A549 treated with AZD2906 at 1 μM for 4 hours (cell line): ENCODE results near the gene FAM161B. TPM values are rescaled to one million over a fixed set of nuclear protein-coding genes. Genes with fewer than 3 reads are reported as not detected.

Source experiments
- total RNA-seq: library from RNA; stranded (reverse); fragments of 200-300 nt; extraction: Qiagen RNA extraction; gene quantifications from 5 replicates; pipeline ENCODE4 v1.2.3, GENCODE V29; 2022

Gene FAM161B, protein sequence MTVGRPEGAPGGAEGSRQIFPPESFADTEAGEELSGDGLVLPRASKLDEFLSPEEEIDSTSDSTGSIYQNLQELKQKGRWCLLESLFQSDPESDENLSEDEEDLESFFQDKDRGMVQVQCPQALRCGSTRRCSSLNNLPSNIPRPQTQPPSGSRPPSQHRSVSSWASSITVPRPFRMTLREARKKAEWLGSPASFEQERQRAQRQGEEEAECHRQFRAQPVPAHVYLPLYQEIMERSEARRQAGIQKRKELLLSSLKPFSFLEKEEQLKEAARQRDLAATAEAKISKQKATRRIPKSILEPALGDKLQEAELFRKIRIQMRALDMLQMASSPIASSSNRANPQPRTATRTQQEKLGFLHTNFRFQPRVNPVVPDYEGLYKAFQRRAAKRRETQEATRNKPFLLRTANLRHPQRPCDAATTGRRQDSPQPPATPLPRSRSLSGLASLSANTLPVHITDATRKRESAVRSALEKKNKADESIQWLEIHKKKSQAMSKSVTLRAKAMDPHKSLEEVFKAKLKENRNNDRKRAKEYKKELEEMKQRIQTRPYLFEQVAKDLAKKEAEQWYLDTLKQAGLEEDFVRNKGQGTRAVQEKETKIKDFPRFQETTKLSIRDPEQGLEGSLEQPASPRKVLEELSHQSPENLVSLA
- total RNA-seq, result 1.4 to 1.9 TPM (median 1.7 TPM) in 5 replicates

DNA sequence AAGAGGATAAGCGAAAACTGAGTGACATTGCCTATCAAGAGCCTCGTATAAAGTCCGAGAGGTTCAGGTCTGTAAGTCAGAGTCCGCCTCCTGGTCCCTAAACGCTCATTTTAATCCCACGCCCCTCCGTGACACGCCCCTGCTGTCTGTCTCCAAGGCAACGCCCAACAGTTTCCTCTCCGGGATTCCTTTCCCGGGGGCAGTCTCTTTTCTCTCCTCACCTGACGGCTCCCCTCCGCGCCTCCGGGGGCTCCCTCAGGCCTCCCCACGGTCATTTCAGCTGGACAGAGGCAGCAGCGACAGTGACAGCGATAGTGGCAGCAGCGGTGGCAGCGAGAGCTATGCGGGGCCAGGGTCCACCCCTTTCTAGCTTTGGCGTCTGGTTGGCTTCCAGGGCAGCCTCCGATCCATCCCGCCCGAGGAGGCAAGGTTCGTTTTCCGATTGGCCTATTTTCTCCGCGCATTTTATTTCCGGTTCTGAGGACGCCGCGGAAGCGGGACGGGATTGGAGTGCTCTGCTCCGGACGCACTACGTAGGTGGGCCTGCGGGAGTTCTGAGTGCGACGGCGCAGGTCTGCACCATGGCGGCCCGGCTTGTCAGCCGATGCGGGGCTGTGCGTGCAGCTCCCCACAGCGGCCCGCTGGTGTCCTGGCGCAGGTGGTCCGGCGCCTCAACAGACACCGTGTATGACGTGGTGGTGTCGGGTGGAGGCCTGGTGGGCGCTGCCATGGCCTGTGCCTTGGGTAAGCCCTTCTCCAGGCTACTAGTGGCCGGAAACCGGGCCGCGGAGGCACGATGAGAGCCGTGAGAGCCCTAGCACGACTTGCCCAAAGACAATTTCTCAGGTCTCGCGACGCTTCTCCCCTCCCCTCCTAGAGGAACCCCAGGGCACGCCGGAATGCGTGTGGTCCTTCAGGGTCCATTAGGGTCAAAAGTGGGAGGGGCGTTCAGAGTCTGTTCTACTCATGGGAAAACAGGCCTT, at the start of gene FAM161B, which contains the start of gene COQ6:
Gene FAM161B (minus strand): TSS at position 343 of the 983 bp plus-strand sequence. CDS start 68 bp downstream, at position 275.
Gene COQ6 (plus strand): TSS at position 551 of the 983 bp plus-strand sequence. CDS start 31 bp downstream, at position 582.

DNA sequence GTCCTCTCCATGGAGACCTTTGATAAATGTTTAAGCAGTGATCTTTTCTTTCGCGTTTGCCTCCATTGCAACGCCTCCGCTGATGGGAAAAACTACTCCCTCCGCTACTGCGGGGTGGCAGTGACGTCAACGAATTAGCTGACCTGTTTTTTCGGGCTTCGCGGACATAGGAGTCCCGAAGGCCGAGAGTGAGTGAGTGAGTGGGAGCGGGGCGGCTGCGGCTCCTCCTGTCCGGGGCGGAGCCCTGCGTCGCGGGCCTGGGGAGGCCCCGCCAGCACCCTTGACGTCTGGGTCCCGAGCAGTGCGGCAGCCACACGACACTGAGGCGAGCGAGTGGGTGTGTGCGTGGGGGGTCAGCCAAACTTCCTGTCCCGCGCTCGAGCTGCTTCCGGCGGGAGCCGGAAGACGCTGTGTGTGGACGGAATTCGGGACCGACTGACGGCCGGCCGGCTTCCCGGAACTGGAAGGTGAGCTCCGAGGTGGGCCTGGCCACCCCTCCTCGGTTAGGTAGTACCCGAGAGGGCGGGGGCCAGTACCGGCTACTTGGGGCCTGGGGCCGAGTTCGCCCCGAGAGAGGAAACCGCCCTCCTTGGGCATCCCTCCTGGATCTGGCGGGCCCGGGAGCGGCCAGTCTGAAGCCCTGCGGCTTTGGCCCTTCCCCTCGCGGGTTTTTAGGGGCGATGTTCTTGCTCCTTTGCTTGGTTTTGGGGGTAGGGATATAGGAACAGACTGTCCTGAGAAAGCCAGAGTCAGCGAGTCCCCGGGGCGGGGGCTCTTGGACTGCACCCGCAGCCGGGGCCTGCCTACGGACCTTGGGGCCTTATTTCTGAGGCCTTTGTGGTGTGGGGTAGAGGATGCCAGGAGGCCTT, 63.2 kb downstream of the FAM161B start, which contains the start of gene ZNF410:
Gene ZNF410 (plus strand): TSS at position 411 of the 869 bp plus-strand sequence. CDS start 5,317 bp downstream, outside the sequence.

Other genes starting within 250 kb of the FAM161B start
- 57.4 to 63.7 TPM (median 59.9 TPM) in 5 replicates for gene PNMA1, start 235.7 kb downstream of the FAM161B start, total RNA-seq
- 7.5 to 8.8 TPM (median 8.2 TPM) in 5 replicates for gene PTGR2, start 98.3 kb downstream of the FAM161B start, total RNA-seq
- gene ZNF410, start 63.2 kb downstream of the FAM161B start, total RNA-seq, result 43.9 to 56.6 TPM (median 44.3 TPM) in 5 replicates
- gene COQ6, start 208 bp upstream of the FAM161B start, total RNA-seq, result 22.1 to 26.9 TPM (median 25.9 TPM) in 5 replicates
- 5.1 to 6.5 TPM (median 5.9 TPM) in 5 replicates for gene ENTPD5, start 69.2 kb upstream of the FAM161B start, total RNA-seq
- 2.8 to 4.2 TPM (median 3.2 TPM) in 5 replicates for gene BBOF1, start 69.3 kb upstream of the FAM161B start, total RNA-seq
- 2.0 to 3.1 TPM (median 2.6 TPM) in 5 replicates for gene ALDH6A1, start 134.4 kb upstream of the FAM161B start, total RNA-seq
- gene LIN52, start 134.9 kb upstream of the FAM161B start, total RNA-seq, result 3.7 to 6.9 TPM (median 4.2 TPM) in 5 replicates